HepG2 (cell line): Measurements from ENCODE around the gene IL1A. TPM values are rescaled to one million over a fixed set of nuclear protein-coding genes. Genes with fewer than 3 reads are reported as not detected.

Source experiments
- EP300 ChIP-seq, 3 experiments: sonication (generic) in 1 of 3; formaldehyde crosslinking in 1 of 3; IDR thresholded peaks; 2 replicates each; pipeline versions ENCODE4 v1.5.1 to v1.6.1; 2011 to 2020; ENCODE audit warnings: low read depth in 2 of 3, low read length in 2 of 3, borderline replicate concordance in 1 of 3, improper control_type of control experiment in 1 of 3, mild to moderate bottlenecking in 1 of 3, missing genetic modification reagents in 1 of 3, moderate library complexity in 1 of 3
- polyA plus RNA-seq, 8 experiments: library from polyadenylated mRNA; depleted of rRNA in 3 of 8; stranded (reverse) in 7 of 8; unstranded in 1 of 8; fragments of >200 nt; fragmentation: Illumina TruSeq in 4 of 8; extraction: Trizol in 4 of 8; gene quantifications; 2 replicates each; pipeline versions ENCODE4 v1.2.1 to v1.2.3, GENCODE V29; 2011 to 2016; ENCODE audit warnings: low read depth in 4 of 8, missing spikeins in 1 of 8, mixed read lengths in 1 of 8; ENCODE audit not compliant: insufficient read depth in 1 of 8
- total RNA-seq, 5 experiments: library from RNA; depleted of rRNA; stranded (reverse); fragments of >200 nt; fragmentation: Illumina TruSeq; extraction: Trizol; gene quantifications; 2 replicates each; pipeline ENCODE4 v1.2.3, GENCODE V29; 2016; ENCODE audit warnings: low read depth in 1 of 5
- TF ChIP-seq, protein P1 (sequence below): sonication (generic); formaldehyde crosslinking; IDR thresholded peaks from 2 replicates; pipeline ENCODE4 v1.5.0; 2020; ENCODE audit warnings: mild to moderate bottlenecking, missing genetic modification reagents, borderline replicate concordance
- TF ChIP-seq, protein P2 (sequence below): sonication (generic); formaldehyde crosslinking; IDR thresholded peaks from 2 replicates; pipeline ENCODE4 v1.5.1; 2020; ENCODE audit warnings: missing genetic modification reagents, mild to moderate bottlenecking, borderline replicate concordance

Gene IL1A
- total and polyA plus RNA-seq, 2 of the 13 experiments (the other 11 are each of a cell fraction or from before 2014, with no cell fraction given): not detected

DNA sequence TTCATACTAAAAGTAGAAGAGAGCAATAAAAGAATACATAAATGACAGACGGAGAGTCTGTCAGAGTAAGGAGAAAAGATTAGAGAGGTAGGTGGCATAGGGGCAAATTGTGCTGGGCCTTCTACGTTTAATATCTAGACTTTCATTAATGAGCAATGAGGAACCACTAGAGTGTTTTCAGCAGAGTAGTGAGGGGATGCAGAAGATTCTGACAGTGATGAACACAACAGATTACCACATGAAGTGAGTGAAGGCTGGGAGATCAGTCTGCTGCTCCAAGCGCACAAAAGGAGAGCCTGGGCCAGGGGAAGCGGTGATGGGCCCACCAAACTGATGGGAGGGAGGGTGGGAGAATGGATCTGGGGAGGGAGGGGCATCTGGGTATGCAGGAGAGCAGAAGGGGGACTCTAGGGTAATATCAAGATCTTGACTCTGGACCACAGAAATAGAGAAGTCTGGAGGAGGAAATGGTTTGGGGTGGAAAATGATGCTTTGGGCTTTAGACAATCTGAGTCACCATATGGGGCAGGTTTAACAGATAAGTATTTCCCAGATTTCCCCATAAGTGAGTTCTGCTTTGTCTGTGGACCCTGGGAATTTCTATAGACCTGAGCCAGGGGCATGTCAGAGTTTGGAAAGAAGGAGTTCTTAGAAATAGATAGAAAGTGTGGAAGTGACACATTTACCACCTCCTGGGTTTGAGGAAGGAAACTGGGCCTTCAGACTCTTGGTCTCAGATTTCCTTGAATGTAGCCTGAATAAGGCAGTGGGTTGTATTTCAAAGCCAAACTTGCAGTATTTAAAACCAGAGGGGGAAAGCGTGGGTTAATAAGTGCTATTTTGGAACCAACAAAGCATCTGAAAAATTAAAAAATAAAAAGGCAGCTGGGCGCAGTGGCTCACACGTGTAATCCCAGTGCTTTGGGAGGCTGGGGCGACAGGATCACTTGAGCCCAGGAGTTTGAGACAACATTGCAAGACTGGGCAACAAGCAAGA, 15.0 kb upstream of the IL1A start (continued):
- TF ChIP-seq EP300 (IDR thresholded peaks at IDR 0.05; ENCODE audit: low read depth in 2 of 2, low read length in 2 of 2): no peak
- TF ChIP-seq EP300 (CRISPR knock-in tag; IDR thresholded peaks at IDR 0.05; ENCODE audit: borderline replicate concordance): no peak
- TF ChIP-seq, protein P1, sequence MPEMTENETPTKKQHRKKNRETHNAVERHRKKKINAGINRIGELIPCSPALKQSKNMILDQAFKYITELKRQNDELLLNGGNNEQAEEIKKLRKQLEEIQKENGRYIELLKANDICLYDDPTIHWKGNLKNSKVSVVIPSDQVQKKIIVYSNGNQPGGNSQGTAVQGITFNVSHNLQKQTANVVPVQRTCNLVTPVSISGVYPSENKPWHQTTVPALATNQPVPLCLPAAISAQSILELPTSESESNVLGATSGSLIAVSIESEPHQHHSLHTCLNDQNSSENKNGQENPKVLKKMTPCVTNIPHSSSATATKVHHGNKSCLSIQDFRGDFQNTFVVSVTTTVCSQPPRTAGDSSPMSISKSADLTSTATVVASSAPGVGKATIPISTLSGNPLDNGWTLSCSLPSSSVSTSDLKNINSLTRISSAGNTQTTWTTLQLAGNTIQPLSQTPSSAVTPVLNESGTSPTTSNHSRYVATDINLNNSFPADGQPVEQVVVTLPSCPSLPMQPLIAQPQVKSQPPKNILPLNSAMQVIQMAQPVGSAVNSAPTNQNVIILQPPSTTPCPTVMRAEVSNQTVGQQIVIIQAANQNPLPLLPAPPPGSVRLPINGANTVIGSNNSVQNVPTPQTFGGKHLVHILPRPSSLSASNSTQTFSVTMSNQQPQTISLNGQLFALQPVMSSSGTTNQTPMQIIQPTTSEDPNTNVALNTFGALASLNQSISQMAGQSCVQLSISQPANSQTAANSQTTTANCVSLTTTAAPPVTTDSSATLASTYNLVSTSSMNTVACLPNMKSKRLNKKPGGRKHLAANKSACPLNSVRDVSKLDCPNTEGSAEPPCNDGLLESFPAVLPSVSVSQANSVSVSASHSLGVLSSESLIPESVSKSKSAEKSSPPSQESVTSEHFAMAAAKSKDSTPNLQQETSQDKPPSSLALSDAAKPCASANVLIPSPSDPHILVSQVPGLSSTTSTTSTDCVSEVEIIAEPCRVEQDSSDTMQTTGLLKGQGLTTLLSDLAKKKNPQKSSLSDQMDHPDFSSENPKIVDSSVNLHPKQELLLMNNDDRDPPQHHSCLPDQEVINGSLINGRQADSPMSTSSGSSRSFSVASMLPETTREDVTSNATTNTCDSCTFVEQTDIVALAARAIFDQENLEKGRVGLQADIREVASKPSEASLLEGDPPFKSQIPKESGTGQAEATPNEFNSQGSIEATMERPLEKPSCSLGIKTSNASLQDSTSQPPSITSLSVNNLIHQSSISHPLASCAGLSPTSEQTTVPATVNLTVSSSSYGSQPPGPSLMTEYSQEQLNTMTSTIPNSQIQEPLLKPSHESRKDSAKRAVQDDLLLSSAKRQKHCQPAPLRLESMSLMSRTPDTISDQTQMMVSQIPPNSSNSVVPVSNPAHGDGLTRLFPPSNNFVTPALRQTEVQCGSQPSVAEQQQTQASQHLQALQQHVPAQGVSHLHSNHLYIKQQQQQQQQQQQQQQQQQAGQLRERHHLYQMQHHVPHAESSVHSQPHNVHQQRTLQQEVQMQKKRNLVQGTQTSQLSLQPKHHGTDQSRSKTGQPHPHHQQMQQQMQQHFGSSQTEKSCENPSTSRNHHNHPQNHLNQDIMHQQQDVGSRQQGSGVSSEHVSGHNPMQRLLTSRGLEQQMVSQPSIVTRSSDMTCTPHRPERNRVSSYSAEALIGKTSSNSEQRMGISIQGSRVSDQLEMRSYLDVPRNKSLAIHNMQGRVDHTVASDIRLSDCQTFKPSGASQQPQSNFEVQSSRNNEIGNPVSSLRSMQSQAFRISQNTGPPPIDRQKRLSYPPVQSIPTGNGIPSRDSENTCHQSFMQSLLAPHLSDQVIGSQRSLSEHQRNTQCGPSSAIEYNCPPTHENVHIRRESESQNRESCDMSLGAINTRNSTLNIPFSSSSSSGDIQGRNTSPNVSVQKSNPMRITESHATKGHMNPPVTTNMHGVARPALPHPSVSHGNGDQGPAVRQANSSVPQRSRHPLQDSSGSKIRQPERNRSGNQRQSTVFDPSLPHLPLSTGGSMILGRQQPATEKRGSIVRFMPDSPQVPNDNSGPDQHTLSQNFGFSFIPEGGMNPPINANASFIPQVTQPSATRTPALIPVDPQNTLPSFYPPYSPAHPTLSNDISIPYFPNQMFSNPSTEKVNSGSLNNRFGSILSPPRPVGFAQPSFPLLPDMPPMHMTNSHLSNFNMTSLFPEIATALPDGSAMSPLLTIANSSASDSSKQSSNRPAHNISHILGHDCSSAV (CRISPR knock-in tag): no peak
- TF ChIP-seq, protein P2, sequence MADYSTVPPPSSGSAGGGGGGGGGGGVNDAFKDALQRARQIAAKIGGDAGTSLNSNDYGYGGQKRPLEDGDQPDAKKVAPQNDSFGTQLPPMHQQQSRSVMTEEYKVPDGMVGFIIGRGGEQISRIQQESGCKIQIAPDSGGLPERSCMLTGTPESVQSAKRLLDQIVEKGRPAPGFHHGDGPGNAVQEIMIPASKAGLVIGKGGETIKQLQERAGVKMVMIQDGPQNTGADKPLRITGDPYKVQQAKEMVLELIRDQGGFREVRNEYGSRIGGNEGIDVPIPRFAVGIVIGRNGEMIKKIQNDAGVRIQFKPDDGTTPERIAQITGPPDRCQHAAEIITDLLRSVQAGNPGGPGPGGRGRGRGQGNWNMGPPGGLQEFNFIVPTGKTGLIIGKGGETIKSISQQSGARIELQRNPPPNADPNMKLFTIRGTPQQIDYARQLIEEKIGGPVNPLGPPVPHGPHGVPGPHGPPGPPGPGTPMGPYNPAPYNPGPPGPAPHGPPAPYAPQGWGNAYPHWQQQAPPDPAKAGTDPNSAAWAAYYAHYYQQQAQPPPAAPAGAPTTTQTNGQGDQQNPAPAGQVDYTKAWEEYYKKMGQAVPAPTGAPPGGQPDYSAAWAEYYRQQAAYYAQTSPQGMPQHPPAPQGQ (CRISPR knock-in tag): no peak
